Measurements from ENCODE around the gene RPUSD1.

GRCh38 chr16:765488-765865, 22.7 kb downstream of the RPUSD1 start:
- TF ChIP-seq CTCF (IDR thresholded peaks at IDR 0.05; ENCODE audit: insufficient read depth, low read length, poor library complexity, severe bottlenecking) = no peak
- no peak for TF ChIP-seq EZH2phosphoT487 (conservative IDR thresholded peaks at IDR 0.05; ENCODE audit: low read length)
